ENCODE results near the gene JAK1.

GRCh38 chr1:64935551-64936155, 30.7 kb downstream of the JAK1 start:
- TF ChIP-seq GATA3 (IDR thresholded peaks at IDR 0.05; ENCODE audit: low read depth, low read length) (no peak), GATA2 (IDR thresholded peaks at IDR 0.05; ENCODE audit: low read depth, low read length) (no peak)

Measured in SH-SY5Y (cell line).